Kidney epithelial cell (primary cell): ENCODE results near the gene IL2RG. TPM values are rescaled to one million over a fixed set of nuclear protein-coding genes. Genes with fewer than 3 reads are reported as not detected.

Experiments used
- DNase-seq: peaks from one replicate; pipeline ENCODE4 v3.0.0-alpha.2; 2010; ENCODE audit warnings: low read depth
- H3K27me3 ChIP-seq: 2 replicates; pipeline ENCODE4 v1.6.0; 2011; ENCODE audit warnings: low read length; ENCODE audit not compliant: control insufficient read depth, insufficient read depth
- H3K36me3 ChIP-seq: 2 replicates; pipeline ENCODE4 v1.5.1; 2011; ENCODE audit warnings: low read length; ENCODE audit not compliant: control insufficient read depth, insufficient read depth
- H3K4me3 ChIP-seq: 2 replicates; pipeline ENCODE4 v1.5.1; 2011; ENCODE audit warnings: low read depth, mild to moderate bottlenecking, control low read depth, low read length
- CTCF ChIP-seq: IDR thresholded peaks from 2 replicates; pipeline ENCODE4 v1.5.1; 2011; ENCODE audit warnings: mild to moderate bottlenecking, moderate library complexity, low read length, control low read depth, inconsistent platforms; ENCODE audit not compliant: insufficient read depth, poor library complexity, severe bottlenecking
- total RNA-seq: library from RNA; depleted of rRNA; stranded (reverse); fragments of >200 nt; gene quantifications from 2 replicates; pipeline ENCODE4 v1.2.3, GENCODE V29; 2015

The IL2RG gene
- total RNA-seq, 1 donor from 2014 or later: 0.08 TPM

DNA sequence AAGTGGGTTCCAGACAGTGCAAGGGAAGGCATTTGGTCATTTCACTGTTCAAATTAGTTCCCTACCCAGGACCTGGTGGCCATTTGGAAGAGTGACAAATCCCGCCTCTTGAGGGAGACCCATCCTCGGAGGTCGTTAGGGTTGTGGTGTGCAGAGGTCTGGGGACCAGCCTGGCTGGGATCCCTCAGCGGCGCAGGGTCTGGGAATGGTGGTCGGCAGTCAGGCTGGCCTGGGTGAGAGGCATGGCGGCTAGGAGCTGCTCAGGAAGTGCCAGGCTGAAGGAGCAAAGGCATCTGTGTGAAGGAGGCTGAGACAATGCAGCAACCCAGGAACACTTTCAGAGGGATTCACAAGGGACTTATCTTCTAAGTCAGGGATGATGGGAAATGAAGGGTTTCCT lies 40.0 kb upstream of the IL2RG start:
- Histone ChIP-seq H3K36me3 (no peaks in the 10 kb centered on the region), H3K27me3 (peaks cover 4% of the 10 kb centered on the region)

DNA sequence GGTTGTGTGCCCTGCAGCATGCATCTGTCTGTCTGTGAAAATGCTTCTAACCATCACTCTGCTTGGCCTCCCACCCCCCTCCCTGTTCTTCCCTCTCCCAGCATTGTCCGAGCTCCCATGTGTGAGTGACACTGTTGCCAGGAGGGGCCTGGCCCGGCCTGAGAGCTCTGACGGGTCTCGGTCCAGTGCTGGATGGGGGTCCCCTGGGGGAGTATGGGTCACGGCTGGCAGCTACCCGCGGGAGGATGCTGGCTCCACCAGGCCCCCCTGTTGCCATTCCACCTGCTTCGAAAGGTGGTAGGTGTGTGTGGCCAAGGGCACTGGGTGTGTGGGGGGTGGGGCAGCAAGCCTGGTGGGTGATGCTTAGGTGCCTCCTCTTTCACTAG lies 36.9 kb upstream of the IL2RG start:
- TF ChIP-seq CTCF: no peak
- H3K4me3 ChIP-seq: no peak overlapping the region
- H3K27me3 ChIP-seq: peaks cover 5% of the 10 kb centered on the region
- DNase-seq: no peak
- no peaks in the 10 kb centered on the region for H3K36me3 ChIP-seq

More for the DNA sequence above, 40.0 kb upstream of the IL2RG start:
- no peak for TF ChIP-seq CTCF
- DNase-seq: no peak
- no peak overlapping the region for H3K4me3 ChIP-seq

DNA sequence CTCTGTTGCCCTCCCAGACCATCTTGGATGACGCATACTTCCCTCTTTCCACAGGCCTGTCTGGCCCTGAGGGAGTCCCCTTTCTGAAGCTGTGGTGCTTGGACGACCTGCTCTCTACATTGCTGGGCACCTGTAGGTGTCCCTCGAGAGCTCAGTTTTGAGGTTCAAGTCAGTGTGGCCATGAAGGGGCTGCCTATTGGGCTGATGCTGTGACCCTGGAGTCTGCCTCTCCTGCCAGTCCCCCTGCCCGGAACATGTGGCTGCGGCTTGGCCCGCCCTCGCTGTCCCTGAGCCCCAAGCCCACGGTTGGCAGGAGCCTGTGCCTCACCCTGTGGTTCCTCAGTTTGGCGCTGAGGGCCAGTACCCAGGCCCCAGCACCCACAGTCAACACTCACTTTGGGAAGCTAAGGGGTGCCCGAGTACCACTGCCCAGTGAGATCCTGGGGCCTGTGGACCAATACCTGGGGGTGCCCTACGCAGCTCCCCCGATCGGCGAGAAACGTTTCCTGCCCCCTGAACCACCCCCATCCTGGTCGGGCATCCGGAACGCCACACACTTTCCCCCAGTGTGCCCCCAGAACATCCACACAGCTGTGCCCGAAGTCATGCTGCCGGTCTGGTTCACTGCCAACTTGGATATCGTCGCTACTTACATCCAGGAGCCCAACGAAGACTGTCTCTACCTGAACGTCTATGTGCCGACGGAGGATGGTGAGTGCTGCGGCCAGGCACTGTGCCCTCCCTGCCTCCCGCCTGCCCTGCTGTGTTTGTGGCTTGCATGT lies 36.3 kb upstream of the IL2RG start:
- no peak for TF ChIP-seq CTCF
- Histone ChIP-seq H3K36me3 (no peaks in the 10 kb centered on the region), H3K4me3 (no peak overlapping the region), H3K27me3 (peaks cover 5% of the 10 kb centered on the region)
- DNase-seq: no peak

- DNase-seq: no peak
- no peak for TF ChIP-seq CTCF
- H3K4me3 ChIP-seq: peak within 1 kb of the TSS; percentile 1
- no peaks in the 10 kb centered on the region for H3K36me3 ChIP-seq
- H3K27me3 ChIP-seq: peaks cover 5% of the 10 kb centered on the region
These were observed 33.3 kb upstream of the IL2RG start, which contains the start of gene NLGN3 for GRCh38 chrX:71144651-71145050. Gene NLGN3, plus strand, starts transcription at chrX:71144841. Its CDS starts 2,909 bp downstream, at chrX:71147750.

GRCh38 chrX:71143508-71143907 lies 32.1 kb upstream of the IL2RG start:
- H3K4me3 ChIP-seq: no peak overlapping the region
- H3K27me3 ChIP-seq: peaks cover 5% of the 10 kb centered on the region
- TF ChIP-seq CTCF: no peak
- no peaks in the 10 kb centered on the region for H3K36me3 ChIP-seq
- DNase-seq: no peak

DNA sequence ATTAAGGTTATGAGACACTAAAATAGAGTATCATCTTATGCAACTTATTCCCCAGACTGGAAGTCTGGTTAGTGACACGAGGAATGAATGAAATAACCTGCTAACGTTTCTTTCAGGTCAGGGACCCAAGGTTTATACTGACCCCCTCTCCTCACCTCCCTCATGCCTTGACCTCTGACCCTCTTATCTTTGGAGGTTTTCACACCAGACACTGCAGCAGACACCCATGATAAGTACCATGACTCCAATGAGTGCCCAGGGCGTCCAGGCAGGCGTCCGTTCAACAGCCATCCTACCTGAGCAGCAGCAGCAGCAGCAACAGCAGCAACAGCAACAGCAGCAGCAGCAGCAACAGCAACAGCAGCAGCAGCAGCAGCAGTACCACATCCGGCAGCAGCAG lies 29.1 kb upstream of the IL2RG start:
- Histone ChIP-seq H3K27me3 (peaks cover 3% of the 10 kb centered on the region), H3K4me3 (no peak overlapping the region), H3K36me3 (no peaks in the 10 kb centered on the region)
- no peak for TF ChIP-seq CTCF
- DNase-seq: no peak
